ENCODE measurements around the gene CNTN4.

CNTN4 gene

GRCh38 chr3:2823437-2824211 lies 725.0 kb downstream of the CNTN4 start:
- DNase-seq, result no peak

DNA sequence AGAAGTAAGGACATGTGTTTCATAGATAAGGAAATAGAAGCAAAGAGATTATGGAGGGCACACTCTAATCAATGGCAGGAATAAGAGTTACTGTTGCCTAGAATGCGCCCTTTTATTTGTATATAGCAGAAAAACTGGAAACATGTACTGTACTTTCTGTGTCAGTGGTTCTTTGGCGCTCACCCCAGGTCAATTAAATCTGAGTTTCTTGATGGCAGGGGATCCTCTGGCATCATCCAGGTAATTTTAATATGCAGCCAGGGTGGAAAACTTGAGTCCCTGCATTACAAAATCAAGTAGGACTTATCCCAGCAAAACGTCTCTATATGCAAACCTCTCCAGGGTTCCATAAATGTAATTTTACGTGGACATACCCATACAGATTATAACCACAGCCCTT lies 727.4 kb downstream of the CNTN4 start:
- no peak for DNase-seq

GRCh38 chr3:2826453-2826852 lies 727.8 kb downstream of the CNTN4 start:
- no peak for DNase-seq

DNA sequence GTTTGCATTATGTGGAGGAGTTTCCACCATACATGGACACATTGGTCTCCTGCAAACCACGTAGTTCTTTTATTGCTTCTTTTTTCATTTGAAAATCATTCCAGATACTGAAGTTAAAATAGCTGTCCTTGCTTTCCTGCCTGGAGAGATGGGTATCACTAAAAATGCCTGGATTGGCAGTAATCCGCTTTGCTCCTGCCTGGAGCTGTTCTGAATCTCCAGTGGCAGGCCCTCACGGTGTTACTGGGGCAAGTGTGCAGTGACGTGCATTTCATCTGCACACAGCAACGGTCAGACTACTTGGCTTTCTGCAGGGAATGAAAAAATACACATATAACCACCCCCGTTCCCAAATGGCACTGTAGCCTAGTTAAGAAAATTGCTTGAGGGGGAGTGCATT lies 738.6 kb downstream of the CNTN4 start:
- DNase-seq, result no peak

GRCh38 chr3:2837910-2838309 lies 739.2 kb downstream of the CNTN4 start:
- DNase-seq, result no peak

DNA sequence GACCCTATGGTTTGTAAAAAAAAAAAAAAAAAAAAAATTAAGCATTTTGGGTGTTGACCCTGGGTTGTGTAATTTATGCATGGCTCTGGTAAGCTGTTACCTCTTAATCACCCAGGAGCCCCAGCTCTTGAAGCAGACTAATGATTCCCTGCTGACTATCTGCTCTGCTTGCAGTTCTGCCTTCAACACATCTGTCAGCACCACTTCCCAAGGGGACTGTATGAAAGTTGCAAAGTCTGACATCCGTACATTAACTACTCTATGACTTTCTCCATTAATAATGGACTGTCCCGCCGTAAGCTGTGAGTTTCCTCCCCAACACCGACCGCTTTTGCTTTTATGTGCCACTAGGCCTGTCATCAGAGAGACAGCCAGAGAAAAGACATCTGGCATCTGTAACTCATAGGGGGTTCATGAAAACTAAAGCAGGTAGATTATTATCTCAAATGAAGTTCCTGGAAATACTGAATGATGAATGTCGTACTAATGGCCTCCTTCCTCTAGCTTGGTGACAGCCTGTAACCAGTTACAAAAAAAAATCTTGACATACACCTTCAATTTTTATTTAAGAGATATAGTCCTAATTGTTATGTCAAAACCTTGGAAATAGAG lies 740.0 kb downstream of the CNTN4 start:
- DNase-seq, result no peak

DNA sequence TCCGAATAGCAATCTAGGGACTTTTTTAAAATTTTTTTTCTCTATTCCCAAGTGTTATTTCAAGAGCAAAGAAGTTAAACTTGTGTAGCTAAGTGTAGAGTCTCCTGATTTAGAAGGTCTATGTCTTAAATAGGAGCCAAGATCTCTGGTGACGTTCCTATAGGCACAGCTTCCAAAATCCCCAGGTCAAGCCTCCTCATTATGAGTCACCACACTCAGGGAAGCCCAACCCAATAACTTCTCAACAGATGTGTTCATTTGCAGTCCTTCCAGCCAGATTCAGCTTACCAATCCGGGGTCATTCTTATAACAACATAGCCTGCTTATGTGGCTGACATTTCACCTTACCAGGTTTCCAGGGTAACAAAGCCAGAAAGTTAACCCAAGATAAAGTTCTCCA lies 741.2 kb downstream of the CNTN4 start:
- no peak for DNase-seq

- DNase-seq, result no peak
These were observed 748.6 kb downstream of the CNTN4 start for GRCh38 chr3:2847062-2847841.

GRCh38 chr3:2849092-2849491 lies 750.4 kb downstream of the CNTN4 start:
- DNase-seq, result no peak

DNA sequence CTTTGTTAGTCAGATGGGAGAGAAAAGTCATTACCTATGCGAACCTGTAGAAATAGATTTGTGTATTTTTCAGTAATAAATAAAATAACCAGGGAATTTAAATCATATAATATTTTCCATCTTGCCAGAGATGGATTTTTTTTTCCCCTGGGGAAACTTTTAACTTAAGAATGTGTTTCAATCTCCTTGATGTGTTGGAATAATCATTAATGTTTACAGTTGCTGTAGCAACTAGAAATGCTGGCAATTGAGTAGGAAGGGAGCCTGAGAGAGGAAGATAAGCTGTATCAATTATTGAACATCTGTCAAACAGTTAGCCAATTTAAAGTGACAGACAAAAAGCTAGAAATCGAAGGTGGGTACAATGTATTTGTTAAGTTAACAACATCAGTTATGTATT lies 752.0 kb downstream of the CNTN4 start:
- DNase-seq, result no peak

GRCh38 chr3:2851361-2851760 lies 752.7 kb downstream of the CNTN4 start:
- DNase-seq, result no peak

DNA sequence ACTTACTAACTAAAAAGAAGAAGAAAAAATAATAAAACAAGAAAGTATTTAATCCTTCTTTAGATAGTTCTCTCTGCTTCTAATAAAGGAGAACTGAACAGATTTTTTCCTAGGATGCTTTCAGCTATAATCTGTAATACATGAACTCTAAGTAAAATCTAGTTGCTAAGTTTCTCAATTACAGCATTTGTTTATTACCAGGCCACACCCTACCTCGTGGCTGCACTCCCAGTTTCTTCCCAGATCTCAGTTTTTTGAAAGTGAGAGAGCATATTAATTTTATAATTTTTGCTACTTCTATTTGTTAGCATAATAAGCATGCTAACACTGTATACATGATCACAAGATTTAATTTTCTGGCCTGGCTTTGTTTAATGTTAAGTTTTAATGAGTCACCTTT lies 753.2 kb downstream of the CNTN4 start:
- no peak for DNase-seq

GRCh38 chr3:2853651-2854050 lies 755.0 kb downstream of the CNTN4 start:
- no peak for DNase-seq

GRCh38 chr3:2856138-2857133 lies 757.8 kb downstream of the CNTN4 start:
- DNase-seq, result no peak

- no peak for DNase-seq
These were observed 762.0 kb downstream of the CNTN4 start for GRCh38 chr3:2860626-2861025.

- DNase-seq, result no peak
These were observed 762.5 kb downstream of the CNTN4 start for GRCh38 chr3:2861120-2861519.

GRCh38 chr3:2861920-2862319 lies 763.3 kb downstream of the CNTN4 start:
- no peak for DNase-seq

- DNase-seq, result no peak
These were observed 763.7 kb downstream of the CNTN4 start for GRCh38 chr3:2862366-2862765.

DNA sequence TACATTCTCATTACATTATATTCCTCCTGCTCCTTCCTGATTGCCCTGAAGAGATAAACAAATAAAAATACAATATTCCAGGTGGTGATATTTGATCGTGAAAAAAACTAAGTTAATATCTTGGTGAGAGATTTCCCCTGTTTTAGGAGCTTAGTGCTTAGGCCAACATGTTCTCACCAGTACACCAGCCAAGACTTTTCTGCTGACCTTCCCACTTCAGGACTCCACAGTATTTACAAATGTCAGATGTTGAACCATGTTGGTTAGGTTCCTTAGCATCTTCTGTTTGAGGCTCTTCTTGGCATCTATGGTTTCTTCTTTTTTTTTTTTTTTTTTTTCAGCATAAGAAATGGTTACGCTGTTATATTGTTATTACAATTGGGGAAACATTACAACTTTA lies 764.5 kb downstream of the CNTN4 start:
- DNase-seq, result no peak

GRCh38 chr3:2869905-2870304 lies 771.2 kb downstream of the CNTN4 start:
- no peak for DNase-seq

DNA sequence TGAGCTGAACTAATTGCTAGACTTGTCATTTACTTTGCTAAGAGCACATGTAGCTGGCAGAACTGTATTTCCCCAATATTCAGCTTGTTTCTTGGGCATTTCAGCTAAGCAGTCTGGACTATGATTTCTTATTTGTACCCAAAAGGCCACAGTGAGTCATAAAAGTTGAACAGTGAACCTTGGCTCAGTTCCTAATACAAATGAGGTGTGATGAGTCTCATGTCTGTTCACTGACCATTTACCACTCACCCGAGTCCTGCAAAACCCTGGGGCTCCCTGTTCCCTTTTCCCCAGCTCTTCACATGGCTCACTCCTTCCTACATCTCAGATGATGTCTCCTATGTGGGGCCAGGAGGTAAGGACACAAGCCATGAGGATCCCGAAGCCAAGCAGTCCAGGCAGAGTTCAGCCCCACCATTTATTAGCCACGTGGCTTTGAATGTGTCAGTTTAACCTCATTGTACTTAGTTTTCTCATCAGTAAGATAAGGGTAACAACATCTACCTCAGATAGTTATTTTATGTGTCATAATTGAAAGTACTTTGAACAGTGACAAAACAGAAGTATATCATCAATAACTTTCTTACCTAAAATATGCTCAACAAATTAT lies 772.2 kb downstream of the CNTN4 start:
- DNase-seq, result no peak

- DNase-seq, result no peak
These were observed 774.2 kb downstream of the CNTN4 start for GRCh38 chr3:2872884-2873283.

Measured in DMS153 (cell line).